H9 (cell line): Measurements from ENCODE around the gene SORBS1. TPM values are rescaled to one million over a fixed set of nuclear protein-coding genes. Genes with fewer than 3 reads are reported as not detected.

Source experiments
- DNase-seq: peaks from one replicate; pipeline ENCODE4 v3.0.0-alpha.2; 2017
- H2AFZ ChIP-seq: one replicate; pipeline ENCODE4 v1.6.1; 2013; ENCODE audit warnings: mild to moderate bottlenecking, low read length, control low read depth, moderate library complexity
- H2AK5ac ChIP-seq: 2 replicates; pipeline ENCODE4 v1.6.1; 2013; ENCODE audit warnings: low read length, control low read depth, mixed read lengths; ENCODE audit not compliant: insufficient read length
- H2BK120ac ChIP-seq: one replicate; pipeline ENCODE4 v1.6.1; 2013; ENCODE audit warnings: low read depth, mild to moderate bottlenecking, low read length, control low read depth, inconsistent platforms; ENCODE audit not compliant: poor library complexity, severe bottlenecking
- H2BK12ac ChIP-seq: 2 replicates; pipeline ENCODE4 v1.6.1; 2013; ENCODE audit warnings: low read length, control low read depth, mixed read lengths, low read depth; ENCODE audit not compliant: insufficient read length
- H2BK15ac ChIP-seq: 2 replicates; pipeline ENCODE4 v1.6.1; 2013; ENCODE audit warnings: low read depth, low read length, control low read depth
- H2BK20ac ChIP-seq: one replicate; pipeline ENCODE4 v1.6.1; 2013; ENCODE audit warnings: low read depth, mild to moderate bottlenecking, low read length, control low read depth, inconsistent platforms; ENCODE audit not compliant: poor library complexity, severe bottlenecking
- H2BK5ac ChIP-seq: 2 replicates; pipeline ENCODE4 v1.6.1; 2013; ENCODE audit warnings: low read length, control low read depth, mixed read lengths; ENCODE audit not compliant: insufficient read length
- H3K14ac ChIP-seq: 2 replicates; pipeline ENCODE4 v1.6.1; 2013; ENCODE audit warnings: low read length, control low read depth; ENCODE audit not compliant: insufficient read depth
- H3K18ac ChIP-seq: 2 replicates; pipeline ENCODE4 v1.6.1; 2013; ENCODE audit warnings: low read depth, mild to moderate bottlenecking, mixed read lengths, low read length, control low read depth; ENCODE audit not compliant: insufficient read length
- H3K23ac ChIP-seq: 2 replicates; pipeline ENCODE4 v1.6.1; 2013; ENCODE audit warnings: low read length, control low read depth, mixed read lengths, low read depth; ENCODE audit not compliant: insufficient read length
- H3K23me2 ChIP-seq: 2 replicates; pipeline ENCODE4 v1.6.1; 2013; ENCODE audit warnings: low read depth, mild to moderate bottlenecking, mixed read lengths, low read length, control low read depth; ENCODE audit not compliant: insufficient read length, poor library complexity, severe bottlenecking
- H3K27ac ChIP-seq: 2 replicates; pipeline ENCODE4 v1.5.1; 2013; ENCODE audit warnings: low read length, control low read depth, mixed read lengths, low read depth; ENCODE audit not compliant: insufficient read length
- H3K27me3 ChIP-seq: 2 replicates; pipeline ENCODE4 v1.6.1; 2013; ENCODE audit warnings: low read length, control low read depth, inconsistent platforms; ENCODE audit not compliant: insufficient read depth
- H3K4ac ChIP-seq: 2 replicates; pipeline ENCODE4 v1.6.1; 2013; ENCODE audit warnings: low read depth, mild to moderate bottlenecking, control low read depth, inconsistent platforms, low read length, moderate library complexity
- H3K4me1 ChIP-seq: 2 replicates; pipeline ENCODE4 v1.6.1; 2013; ENCODE audit warnings: low read length, control low read depth, inconsistent platforms; ENCODE audit not compliant: insufficient read depth
- H3K4me2 ChIP-seq: 2 replicates; pipeline ENCODE4 v1.6.1; 2013; ENCODE audit warnings: low read length, control low read depth, mixed read lengths; ENCODE audit not compliant: insufficient read length, insufficient read depth
- H3K56ac ChIP-seq: 2 replicates; pipeline ENCODE4 v1.6.1; 2013; ENCODE audit warnings: low read depth, mild to moderate bottlenecking, mixed read lengths, low read length, control low read depth; ENCODE audit not compliant: insufficient read length
- H3K79me1 ChIP-seq: 2 replicates; pipeline ENCODE4 v1.6.1; 2013; ENCODE audit warnings: low read depth, mild to moderate bottlenecking, moderate library complexity, low read length, control low read depth, inconsistent platforms; ENCODE audit not compliant: insufficient read depth, poor library complexity, severe bottlenecking
- H3K79me2 ChIP-seq: 2 replicates; pipeline ENCODE4 v1.6.1; 2013; ENCODE audit warnings: low read length, control low read depth, inconsistent platforms; ENCODE audit not compliant: insufficient read depth
- H3K9ac ChIP-seq: 2 replicates; pipeline ENCODE4 v1.6.1; 2013; ENCODE audit warnings: low read length, control low read depth, mixed read lengths; ENCODE audit not compliant: insufficient read length; ENCODE audit errors: extremely low read depth
- H3K9me3 ChIP-seq: one replicate; pipeline ENCODE4 v1.6.1; 2013; ENCODE audit warnings: low read depth, low read length, inconsistent platforms; ENCODE audit not compliant: control insufficient read depth
- H3T11ph ChIP-seq: one replicate; pipeline ENCODE4 v1.6.1; 2013; ENCODE audit warnings: mild to moderate bottlenecking, low read length, control low read depth, inconsistent platforms
- H4K20me1 ChIP-seq: one replicate; pipeline ENCODE4 v1.6.1; 2013; ENCODE audit not compliant: control insufficient read depth, insufficient read length, insufficient read depth
- H4K5ac ChIP-seq: 2 replicates; pipeline ENCODE4 v1.6.1; 2013; ENCODE audit warnings: low read depth, mild to moderate bottlenecking, mixed read lengths, low read length, control low read depth; ENCODE audit not compliant: insufficient read length
- H4K8ac ChIP-seq: replicated peaks from 2 replicates; pipeline ENCODE4 v1.6.1; 2013; ENCODE audit warnings: low read length, control low read depth, mixed read lengths, low read depth; ENCODE audit not compliant: insufficient read length
- H4K91ac ChIP-seq: 2 replicates; pipeline ENCODE4 v1.6.1; 2013; ENCODE audit warnings: low read depth, mild to moderate bottlenecking, moderate library complexity, mixed read lengths, low read length, control low read depth; ENCODE audit not compliant: insufficient read length
- H3K27ac Mint-ChIP-seq, 3 experiments: 2 replicates in 2 of 3; 3 replicates in 1 of 3; pipeline ENCODE4 v1.8.0; 2020 to 2021; ENCODE audit warnings: mixed read lengths in 3 of 3, mild to moderate bottlenecking in 1 of 3, moderate library complexity in 1 of 3
- H3K27me3 Mint-ChIP-seq: 2 replicates; pipeline ENCODE4 v1.8.0; 2021; ENCODE audit warnings: low read depth, mild to moderate bottlenecking, moderate library complexity, mixed read lengths
- H3K36me3 Mint-ChIP-seq, 3 experiments: 2 replicates in 2 of 3; 3 replicates in 1 of 3; pipeline ENCODE4 v1.8.0; 2020 to 2021; ENCODE audit warnings: low read depth in 3 of 3, mixed read lengths in 3 of 3; ENCODE audit not compliant: insufficient read depth in 1 of 3
- H3K4me1 Mint-ChIP-seq, 2 experiments: 2 replicates each; pipeline ENCODE4 v1.8.0; 2020; ENCODE audit warnings: mixed read lengths in 2 of 2
- H3K4me3 Mint-ChIP-seq, 2 experiments: 2 replicates in 1 of 2; 3 replicates in 1 of 2; pipeline ENCODE4 v1.8.0; 2020 to 2021; ENCODE audit warnings: mild to moderate bottlenecking in 2 of 2, mixed read lengths in 2 of 2, moderate library complexity in 1 of 2
- H3K9me3 Mint-ChIP-seq, 2 experiments: 2 replicates in 1 of 2; 3 replicates in 1 of 2; pipeline ENCODE4 v1.8.0; 2020; ENCODE audit warnings: mild to moderate bottlenecking in 2 of 2, mixed read lengths in 2 of 2, moderate library complexity in 1 of 2
- CTCF ChIP-seq: fragments of 200-600 bp; sonication (generic); conservative IDR thresholded peaks from 3 replicates; pipeline ENCODE4 v1.8.0; 2021; ENCODE audit warnings: antibody characterized with exemption, mild to moderate bottlenecking
- whole genome bisulfite sequencing: extraction: QIAGEN DNeasy Blood & Tissue Kit; methylation state at CpG from one replicate; pipeline ENCODE4 v1.1.7; 2013; ENCODE audit warnings: missing lambda C conversion rate, low lambda C conversion rate, mixed read lengths; ENCODE audit not compliant: insufficient read length; ENCODE audit errors: extremely low coverage; 5-methylcytosine and 5-hydroxymethylcytosine counted together
- total RNA-seq: library from RNA; stranded (reverse); gene quantifications from 2 replicates; pipeline ENCODE4 v1.2.1, GENCODE V29; 2021

SORBS1 gene
- total RNA-seq, 1 experiment from 2014 or later = 24.3 TPM

GRCh38 chr10:95364342-95364741 is 196.8 kb downstream of the SORBS1 start:
- Histone ChIP-seq H3K4ac (no peak overlapping the region), H4K20me1 (no peaks in the 10 kb centered on the region), H3K27ac (no peak overlapping the region), H3K27me3 (no peaks in the 10 kb centered on the region), H2BK15ac (no peak overlapping the region), H2AFZ (no peak overlapping the region), H3K9ac (no peak overlapping the region), H2BK5ac (no peak overlapping the region), H2BK120ac (no peak overlapping the region), H2BK12ac (no peak overlapping the region), H3K4me1 (no peaks in the 10 kb centered on the region; the same call in 1 of the 2 replicates), H2BK20ac (no peak overlapping the region), H4K91ac (no peak overlapping the region), H4K5ac (no peak overlapping the region), H3T11ph (no peak overlapping the region), H2AK5ac (no peak overlapping the region), H3K9me3 (no peaks in the 10 kb centered on the region), H3K14ac (no peak overlapping the region), H3K79me2 (no peaks in the 10 kb centered on the region), H3K4me2 (no peak overlapping the region), H4K8ac (no peak overlapping the region), H3K79me1 (no peaks in the 10 kb centered on the region), H3K23ac (no peak overlapping the region), H3K56ac (no peak overlapping the region), H3K23me2 (no peaks in the 10 kb centered on the region), H3K18ac (no peak overlapping the region)
- Mint-ChIP-seq H3K27me3 (no peaks in the 10 kb centered on the region; the same call in 1 of the 2 replicates), H3K4me3 (no peak overlapping the region), H3K36me3 (peaks cover 0 to 4% (median 0%) of the 10 kb centered on the region in 3 experiments; a peak in 1 of 7 replicates), H3K4me1 (peaks cover 8 to 16% of the 10 kb centered on the region in 2 experiments), H3K9me3 (no peaks in the 10 kb centered on the region), H3K27ac (no peak overlapping the region)
- TF ChIP-seq CTCF = no peak
- DNase-seq = no peak
- WGBS = no CpG with 5 or more reads among the region's 6 CpGs
